WTC11 (cell line): ENCODE measurements around the gene PRKCE. TPM values are rescaled to one million over a fixed set of nuclear protein-coding genes. Genes with fewer than 3 reads are reported as not detected.

Experiments used
- ATAC-seq: fragments of 200-7000 bp; cut with Tn5 transposase; 2 replicates; pipeline ENCODE4 v1.10.0; 2021; ENCODE audit warnings: mild to moderate bottlenecking, moderate library complexity
- CTCF ChIA-PET: fragments of 300-600 bp; sonication (Branson Sonifier 250); formaldehyde crosslinking; loops from one replicate; lab custom pipeline; 2021; ENCODE audit warnings: antibody characterized with exemption; lab: Charles Lee
- POLR2A ChIA-PET: fragments of 350-600 bp; sonication (Branson Sonifier 250); formaldehyde crosslinking; loops from one replicate; lab custom pipeline; 2021; ENCODE audit warnings: antibody characterized with exemption; lab: Charles Lee
- DNase-seq: peaks from one replicate; pipeline ENCODE4 v3.0.0; 2021; ENCODE audit warnings: low spot score
- H3K27ac Mint-ChIP-seq: 2 replicates; pipeline ENCODE4 v1.8.0; 2021; ENCODE audit warnings: mixed read lengths
- H3K27me3 Mint-ChIP-seq: 2 replicates; pipeline ENCODE4 v1.8.0; 2021; ENCODE audit warnings: low read depth, mild to moderate bottlenecking, moderate library complexity, mixed read lengths
- H3K36me3 Mint-ChIP-seq: 2 replicates; pipeline ENCODE4 v1.8.0; 2021; ENCODE audit warnings: mixed read lengths
- H3K4me1 Mint-ChIP-seq: 2 replicates; pipeline ENCODE4 v1.8.0; 2022; ENCODE audit warnings: mixed read lengths
- H3K4me3 Mint-ChIP-seq: 2 replicates; pipeline ENCODE4 v1.8.0; 2021; ENCODE audit warnings: mild to moderate bottlenecking, moderate library complexity, mixed read lengths
- H3K9me3 Mint-ChIP-seq: 2 replicates; pipeline ENCODE4 v1.8.0; 2021; ENCODE audit warnings: mixed read lengths
- ATF2 ChIP-seq: sonication (generic); formaldehyde crosslinking; IDR thresholded peaks from 2 replicates; pipeline ENCODE4 v1.8.1; 2022; ENCODE audit warnings: low read depth, missing genetic modification reagents, borderline replicate concordance
- E2F5 ChIP-seq: sonication (generic); formaldehyde crosslinking; IDR thresholded peaks from 2 replicates; pipeline ENCODE4 v1.8.1; 2022; ENCODE audit warnings: mild to moderate bottlenecking, moderate library complexity, missing genetic modification reagents
- ELF4 ChIP-seq: sonication (generic); formaldehyde crosslinking; IDR thresholded peaks from 2 replicates; pipeline ENCODE4 v1.8.1; 2022; ENCODE audit warnings: low read depth, mild to moderate bottlenecking, moderate library complexity, missing genetic modification reagents
- EMX1 ChIP-seq: fragments of 250-450 bp; sonication (Bioruptor Pico); IDR thresholded peaks from 2 replicates; pipeline ENCODE4 v1.8.0; 2021; ENCODE audit warnings: mild to moderate bottlenecking
- FOXK1 ChIP-seq: sonication (generic); formaldehyde crosslinking; IDR thresholded peaks from 2 replicates; pipeline ENCODE4 v1.8.0; 2022; ENCODE audit warnings: mild to moderate bottlenecking, moderate library complexity, missing genetic modification reagents
- FOXP1 ChIP-seq: sonication (generic); formaldehyde crosslinking; IDR thresholded peaks from 2 replicates; pipeline ENCODE4 v1.8.0; 2022; ENCODE audit warnings: missing genetic modification reagents, mild to moderate bottlenecking, moderate library complexity, borderline replicate concordance
- IRF2 ChIP-seq: sonication (generic); formaldehyde crosslinking; IDR thresholded peaks from 2 replicates; pipeline ENCODE4 v1.8.0; 2022; ENCODE audit warnings: low read depth, missing genetic modification reagents, borderline replicate concordance
- JUN ChIP-seq: sonication (generic); formaldehyde crosslinking; IDR thresholded peaks from 2 replicates; pipeline ENCODE4 v1.8.0; 2023; ENCODE audit warnings: mild to moderate bottlenecking, missing genetic modification reagents
- OVOL2 ChIP-seq: fragments of 250-450 bp; sonication (Bioruptor Pico); IDR thresholded peaks from 2 replicates; pipeline ENCODE4 v1.9.0; 2021; ENCODE audit warnings: mild to moderate bottlenecking, borderline replicate concordance
- PRDM15 ChIP-seq: sonication (generic); formaldehyde crosslinking; IDR thresholded peaks from 2 replicates; pipeline ENCODE4 v1.8.0; 2022; ENCODE audit warnings: missing genetic modification reagents
- RORB ChIP-seq: fragments of 250-450 bp; sonication (Bioruptor Pico); IDR thresholded peaks from 2 replicates; pipeline ENCODE4 v1.9.0; 2021; ENCODE audit warnings: mild to moderate bottlenecking
- TEAD1 ChIP-seq: sonication (generic); formaldehyde crosslinking; IDR thresholded peaks from 2 replicates; pipeline ENCODE4 v1.8.0; 2022; ENCODE audit warnings: mild to moderate bottlenecking, missing genetic modification reagents
- ZBTB43 ChIP-seq: sonication (generic); formaldehyde crosslinking; IDR thresholded peaks from 2 replicates; pipeline ENCODE4 v1.8.1; 2023; ENCODE audit warnings: mild to moderate bottlenecking, missing genetic modification reagents
- ZNF138 ChIP-seq: sonication (generic); formaldehyde crosslinking; conservative IDR thresholded peaks from 2 replicates; pipeline ENCODE4 v1.8.1; 2022; ENCODE audit warnings: mild to moderate bottlenecking, moderate library complexity, missing genetic modification reagents
- ZNF232 ChIP-seq: sonication (generic); formaldehyde crosslinking; IDR thresholded peaks from 2 replicates; pipeline ENCODE4 v1.8.0; 2022; ENCODE audit warnings: mild to moderate bottlenecking, missing genetic modification reagents
- ZNF263 ChIP-seq: sonication (generic); formaldehyde crosslinking; IDR thresholded peaks from 2 replicates; pipeline ENCODE4 v1.8.1; 2022; ENCODE audit warnings: low read depth, mild to moderate bottlenecking, moderate library complexity, missing genetic modification reagents
- ZNF396 ChIP-seq: fragments of 250-450 bp; sonication (Bioruptor Pico); IDR thresholded peaks from 2 replicates; pipeline ENCODE4 v1.8.0; 2021; ENCODE audit warnings: mild to moderate bottlenecking, moderate library complexity, borderline replicate concordance
- ZNF416 ChIP-seq: fragments of 250-450 bp; sonication (Bioruptor Pico); IDR thresholded peaks from 2 replicates; pipeline ENCODE4 v1.9.0; 2021; ENCODE audit warnings: mild to moderate bottlenecking, inconsistent platforms
- total RNA-seq: library from RNA; stranded (reverse); gene quantifications from 3 replicates; pipeline ENCODE4 v1.2.3, GENCODE V29; 2021

The PRKCE gene
- total RNA-seq, 1 experiment from 2014 or later: 5.8 TPM

- DNase-seq (no peak), ATAC-seq (peak; percentile 12; the same call in 1 of the 2 replicates)
Observed at GRCh38 chr2:46018773-46019591, 367.5 kb downstream of the PRKCE start.

More at GRCh38 chr2:46018773-46019591, 367.5 kb downstream of the PRKCE start:
- Mint-ChIP-seq H3K9me3 (peaks cover 19% of the 10 kb centered on the region), H3K27ac (no peak overlapping the region)
- TF ChIP-seq OVOL2 (CRISPR knock-in tag) (no peak), ZNF138 (CRISPR knock-in tag) (no peak), ZNF232 (CRISPR knock-in tag) (no peak), PRDM15 (no peak), TEAD1 (no peak), ZNF396 (CRISPR knock-in tag) (no peak), IRF2 (CRISPR knock-in tag) (no peak), JUN (CRISPR knock-in tag) (no peak), FOXP1 (no peak), ZNF263 (CRISPR knock-in tag) (no peak), E2F5 (CRISPR knock-in tag) (no peak), EMX1 (CRISPR knock-in tag) (no peak), FOXK1 (CRISPR knock-in tag) (no peak), ZBTB43 (CRISPR knock-in tag) (no peak), RORB (no peak), ATF2 (no peak), ELF4 (CRISPR knock-in tag) (no peak), ZNF416 (CRISPR knock-in tag) (no peak)
- TF ChIP-seq, all 79 proteins: peak for 0
- Mint-ChIP-seq H3K4me3 (no peak overlapping the region), H3K4me1 (peaks cover 29% of the 10 kb centered on the region), H3K36me3 (peaks cover 12% of the 10 kb centered on the region), H3K27me3 (no peaks in the 10 kb centered on the region)
- ChIA-PET POLR2A (interaction anchor here (1.1 kb wide), 1 partner anchor 10 kb away, joined by 3 read pairs; no protein-coding TSS in a partner anchor), CTCF (interaction anchor here (1.2 to 1.6 kb wide), 2 partner anchors 44 to 348 kb away, joined by 3 to 5 read pairs; no protein-coding TSS in a partner anchor)
